Measurements from ENCODE around the gene RETN.

The RETN gene

DNA sequence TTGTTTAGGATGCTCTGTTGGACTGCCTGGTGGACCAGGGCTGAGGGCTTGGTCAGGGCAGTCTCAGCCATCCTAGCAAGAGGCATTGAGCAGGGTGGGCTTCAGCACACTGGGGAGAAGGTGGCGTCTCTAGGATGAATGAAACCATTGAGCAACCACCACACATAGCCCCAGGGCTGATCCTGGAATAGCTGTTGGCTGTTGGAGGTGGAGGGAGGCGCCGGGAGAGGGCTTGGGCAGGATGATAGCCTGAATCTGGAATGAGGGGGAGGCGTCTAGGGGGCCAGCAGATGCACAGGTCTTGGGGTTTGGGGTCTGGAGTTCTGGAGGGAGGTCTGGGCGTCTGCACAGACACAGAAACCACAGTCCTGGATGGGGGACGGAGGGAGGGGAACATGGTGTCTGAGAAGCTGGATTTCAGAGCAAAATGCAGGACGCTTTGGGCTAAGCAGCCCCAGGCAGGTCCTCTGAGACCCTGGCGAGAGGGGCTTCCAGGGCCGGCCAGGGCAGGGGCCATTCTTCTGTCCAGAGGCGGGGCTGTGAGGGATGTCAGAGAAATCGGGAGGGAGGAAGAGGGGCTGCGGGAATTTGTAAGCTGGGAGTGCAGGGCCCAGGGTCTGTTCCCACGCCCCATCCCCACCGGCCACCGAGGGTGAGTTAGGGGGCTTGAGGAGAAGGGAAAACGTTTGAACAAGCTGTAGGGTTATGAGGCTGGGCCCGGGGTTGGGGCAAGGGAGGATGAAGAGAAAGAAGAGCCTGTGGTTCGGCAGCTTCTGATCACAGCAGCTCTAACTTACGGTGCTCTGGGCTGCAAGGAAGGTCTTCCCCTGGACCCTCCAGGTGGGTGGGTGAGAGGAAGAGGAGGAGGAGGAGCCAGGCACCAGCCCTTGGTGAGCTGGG is 16.9 kb downstream of the RETN start:
- DNase-seq (ENCODE audit: low spot score), result no peak

DNA sequence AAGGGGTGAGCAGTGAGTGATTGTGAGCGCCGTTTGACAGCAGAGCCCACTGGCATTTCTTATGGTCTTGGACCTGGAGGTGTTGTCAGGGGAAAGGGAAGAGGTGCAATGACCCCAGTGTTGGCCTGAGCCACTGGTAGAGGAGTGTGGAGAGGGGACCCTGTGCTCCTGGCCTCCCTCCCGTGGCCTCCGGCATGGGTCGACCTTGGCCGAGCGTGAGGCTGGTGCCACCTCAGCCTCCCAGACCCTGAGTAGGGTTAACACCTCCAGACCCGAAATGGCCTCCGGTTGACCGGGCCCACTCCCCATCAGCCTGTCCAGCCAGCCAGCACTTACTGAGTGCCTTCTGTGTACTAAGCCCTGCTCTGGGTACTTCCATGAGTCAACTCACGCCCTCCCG is 18.3 kb downstream of the RETN start:
- DNase-seq (ENCODE audit: low spot score), result no peak

DNA sequence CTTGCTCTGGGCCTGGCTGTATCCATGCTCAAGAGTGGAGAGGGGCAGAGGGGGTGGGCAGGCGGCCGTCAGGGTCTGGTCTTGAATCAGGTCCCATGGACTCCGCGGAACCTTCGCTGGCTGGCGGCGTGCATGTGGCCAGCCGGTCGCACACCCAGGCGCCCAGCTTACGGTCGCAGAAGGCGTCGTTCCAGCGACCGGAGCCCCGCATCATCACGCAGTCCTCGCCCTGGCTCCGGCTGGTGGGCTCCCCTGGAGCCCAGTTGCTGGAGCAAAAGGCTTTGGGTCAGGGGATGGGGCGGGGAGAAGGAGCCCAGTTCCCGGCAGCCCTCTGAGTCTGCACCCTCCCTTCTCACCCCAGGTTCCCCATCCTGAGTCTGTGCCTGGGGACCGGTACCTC is 20.3 kb downstream of the RETN start:
- no peak for DNase-seq (ENCODE audit: low spot score)

DNA sequence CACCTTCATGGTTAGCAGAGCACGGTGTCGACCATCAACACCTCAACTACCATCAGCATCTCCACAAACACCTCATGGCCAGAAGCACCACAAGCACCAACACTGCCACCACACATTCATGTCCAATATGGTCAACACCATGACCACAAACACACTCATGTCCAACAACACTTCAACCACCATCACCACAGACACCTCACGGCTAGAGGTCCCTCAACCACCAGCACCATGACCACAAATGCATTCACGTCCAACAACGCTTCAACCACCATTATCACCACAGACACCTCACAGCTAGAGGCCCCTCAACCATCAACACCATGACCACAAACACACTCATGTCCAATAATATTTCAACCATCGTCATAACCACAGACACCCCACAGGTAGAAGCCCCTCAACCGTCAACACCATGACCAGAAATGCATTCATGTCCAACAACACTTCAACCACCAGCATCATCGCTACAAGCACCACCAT is 22.0 kb downstream of the RETN start:
- DNase-seq (ENCODE audit: low spot score), result no peak

DNA sequence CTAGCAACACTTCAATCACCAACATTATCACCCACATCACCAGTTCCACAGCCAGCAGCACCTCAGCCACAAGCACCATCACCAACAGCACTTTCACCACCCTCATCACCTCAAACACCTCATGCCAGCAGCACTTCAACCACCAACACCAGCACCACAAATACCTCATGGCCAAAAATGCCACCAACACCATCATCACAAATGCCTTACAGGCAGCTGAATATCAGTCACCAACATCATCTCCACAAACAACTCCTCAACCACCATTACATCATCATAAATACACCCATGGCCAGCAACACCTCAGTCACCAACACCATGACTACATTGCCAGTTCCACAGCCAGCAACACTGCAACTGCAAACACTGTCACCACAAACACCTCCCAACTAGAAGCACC is 22.6 kb downstream of the RETN start:
- no peak for DNase-seq (ENCODE audit: low spot score)

DNA sequence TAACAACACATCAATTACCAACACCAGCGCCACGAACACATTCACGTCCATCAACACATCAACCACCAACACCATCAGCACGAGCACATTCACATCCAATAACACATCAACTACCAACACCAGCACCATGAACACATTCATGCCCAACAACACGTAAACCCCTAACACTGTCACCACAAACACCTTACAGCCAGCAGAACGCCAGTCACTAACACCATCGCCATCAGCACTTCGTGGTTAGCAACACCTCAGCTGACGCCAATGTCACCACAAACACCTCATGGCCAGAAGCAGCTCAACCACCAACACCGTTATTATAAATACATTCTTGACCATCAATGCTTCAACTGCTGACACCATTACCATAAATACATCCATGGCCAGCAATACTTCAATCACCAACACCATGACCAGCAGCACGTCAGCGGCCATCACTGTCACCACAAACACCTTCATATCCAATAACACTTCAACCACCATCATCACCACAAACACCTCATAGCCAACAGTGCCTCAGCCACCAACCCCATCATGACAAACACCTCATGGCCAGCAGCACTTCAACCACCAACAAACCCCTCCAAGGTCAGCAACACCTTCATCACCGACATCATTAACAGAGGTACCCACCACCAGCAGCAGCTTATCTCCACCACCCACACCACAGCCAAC is 23.7 kb downstream of the RETN start:
- no peak for DNase-seq (ENCODE audit: low spot score)

DNA sequence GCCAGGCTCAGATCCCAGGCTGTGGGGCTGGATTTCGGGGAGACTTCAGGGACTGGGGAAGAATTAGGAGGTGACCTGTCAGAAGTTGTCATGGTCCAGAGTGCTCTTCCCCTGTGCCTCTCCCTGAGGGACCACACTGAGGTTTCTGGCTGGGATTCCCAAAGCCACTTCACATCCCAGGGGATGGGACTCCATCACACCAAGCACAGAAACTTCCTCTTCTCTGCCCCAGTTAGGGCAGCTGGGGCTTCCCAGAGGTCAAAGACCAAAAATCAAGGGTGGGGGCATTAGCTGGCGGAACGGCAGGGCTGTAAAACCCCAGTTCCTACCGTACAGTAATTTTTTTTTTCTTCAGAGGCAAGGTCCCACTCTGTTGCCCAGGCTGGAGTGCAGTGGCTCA is 25.6 kb downstream of the RETN start:
- no peak for DNase-seq (ENCODE audit: low spot score)

DNA sequence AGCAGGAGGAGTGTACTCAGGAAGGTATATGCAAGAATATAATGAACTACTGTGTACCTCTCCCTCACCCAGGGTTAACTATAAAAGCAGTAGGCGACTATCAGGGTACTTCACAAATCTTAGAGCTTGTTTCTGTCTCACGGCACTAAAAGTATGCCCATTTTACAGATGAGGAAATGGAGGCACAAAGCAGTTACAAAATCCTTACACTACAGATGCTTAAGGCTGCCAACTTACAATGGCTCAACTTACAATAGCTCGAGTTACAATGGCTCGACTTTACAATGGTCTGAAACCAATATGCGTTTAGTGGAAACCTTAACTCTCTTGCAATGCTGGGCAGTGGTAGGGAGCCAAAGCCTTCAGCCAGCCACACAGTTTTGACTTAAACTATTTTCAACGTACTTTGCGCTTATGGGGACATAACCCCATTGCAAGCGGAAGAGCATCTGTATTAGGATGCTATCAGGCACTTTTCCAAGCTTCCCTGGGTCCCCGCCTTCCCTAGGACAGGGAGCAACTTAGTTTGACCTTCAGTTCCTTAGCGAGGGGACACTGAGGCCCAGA is 29.0 kb downstream of the RETN start:
- DNase-seq (ENCODE audit: low spot score), result no peak

DNA sequence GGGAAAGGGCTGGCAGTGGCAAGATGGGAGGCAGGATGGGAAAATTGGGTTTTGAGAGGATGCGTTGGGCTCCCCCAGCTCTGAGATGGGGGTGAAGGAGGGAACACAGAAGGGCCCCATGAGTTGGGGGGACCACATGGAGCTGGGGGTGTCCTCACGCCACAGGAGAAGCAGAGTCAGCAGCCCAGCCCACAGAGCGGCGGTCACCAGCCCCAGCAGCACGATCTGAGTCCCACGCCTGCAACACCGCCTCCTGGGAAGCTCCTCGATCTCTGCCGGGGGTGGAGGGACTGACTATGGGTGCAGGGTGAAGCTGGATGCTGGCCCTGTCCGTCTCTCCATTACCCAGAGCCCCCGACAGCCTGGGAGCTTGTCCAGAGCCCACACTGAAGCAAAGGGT is 29.7 kb downstream of the RETN start:
- no peak for DNase-seq (ENCODE audit: low spot score)

DNA sequence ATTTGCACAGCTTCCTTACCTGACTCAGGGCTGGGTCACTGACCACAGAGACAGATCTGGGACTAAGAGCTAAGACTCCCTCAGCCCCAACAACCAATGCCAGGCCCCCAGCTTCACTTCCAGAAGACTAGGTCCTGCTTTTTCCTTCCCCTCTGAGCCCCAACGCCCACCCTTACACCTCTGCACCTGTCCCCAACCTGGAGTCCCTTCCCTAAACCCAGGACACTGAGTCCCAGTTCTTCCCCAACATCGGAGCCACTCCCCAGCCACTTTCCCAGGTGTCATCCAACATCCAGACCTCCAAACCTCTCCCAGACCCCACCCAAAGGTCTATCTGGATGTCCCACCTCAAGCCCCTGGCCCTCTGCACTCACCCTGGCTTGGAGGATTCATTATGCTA is 30.2 kb downstream of the RETN start:
- no peak for DNase-seq (ENCODE audit: low spot score)

DNA sequence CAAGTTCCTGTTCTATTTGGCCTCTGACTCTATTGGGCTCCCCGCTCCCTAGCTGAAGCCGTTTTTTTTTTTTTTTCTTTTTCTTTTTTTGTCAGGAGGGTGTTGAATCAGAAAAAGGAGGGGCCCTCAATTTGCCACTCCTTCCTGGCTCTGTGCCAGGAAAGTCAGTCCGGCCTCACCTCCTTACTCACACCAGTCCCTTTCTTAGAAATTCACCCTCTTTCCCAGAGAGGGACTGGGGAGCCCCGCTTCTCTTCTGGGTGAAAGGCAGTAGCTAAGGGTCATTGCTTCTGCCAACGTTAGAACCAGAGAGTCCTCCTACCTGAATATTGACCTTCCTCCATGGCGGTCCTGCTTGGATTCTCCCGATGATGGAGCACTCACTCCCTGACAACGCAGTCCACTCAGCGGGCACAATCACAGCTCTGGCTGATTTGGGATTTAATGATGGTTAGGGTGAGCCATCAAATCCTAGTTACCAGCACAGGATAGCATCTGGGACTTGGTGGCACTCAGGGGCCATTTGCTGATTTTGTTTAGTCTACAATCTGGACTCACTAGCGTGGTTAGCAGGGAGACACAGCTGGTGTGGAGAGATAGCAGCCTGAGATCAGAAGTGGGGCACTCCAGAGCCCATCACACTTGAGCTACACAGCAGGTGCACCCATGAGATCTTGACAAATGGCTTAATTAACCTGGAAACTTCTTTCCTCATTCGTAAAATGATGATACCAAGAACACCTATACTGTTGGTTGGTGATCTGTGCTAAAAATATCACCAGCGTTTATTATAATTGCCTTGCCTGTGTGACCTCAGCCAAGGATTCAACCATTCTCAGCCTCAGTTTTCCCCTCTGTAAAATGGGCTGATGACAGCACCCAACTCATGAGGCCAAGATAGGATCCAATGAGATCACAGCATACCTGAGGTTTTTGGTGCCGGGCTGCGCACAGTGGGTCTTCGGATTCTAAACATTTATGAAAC is 30.9 kb downstream of the RETN start:
- DNase-seq (ENCODE audit: low spot score), result peak; percentile 81

DNA sequence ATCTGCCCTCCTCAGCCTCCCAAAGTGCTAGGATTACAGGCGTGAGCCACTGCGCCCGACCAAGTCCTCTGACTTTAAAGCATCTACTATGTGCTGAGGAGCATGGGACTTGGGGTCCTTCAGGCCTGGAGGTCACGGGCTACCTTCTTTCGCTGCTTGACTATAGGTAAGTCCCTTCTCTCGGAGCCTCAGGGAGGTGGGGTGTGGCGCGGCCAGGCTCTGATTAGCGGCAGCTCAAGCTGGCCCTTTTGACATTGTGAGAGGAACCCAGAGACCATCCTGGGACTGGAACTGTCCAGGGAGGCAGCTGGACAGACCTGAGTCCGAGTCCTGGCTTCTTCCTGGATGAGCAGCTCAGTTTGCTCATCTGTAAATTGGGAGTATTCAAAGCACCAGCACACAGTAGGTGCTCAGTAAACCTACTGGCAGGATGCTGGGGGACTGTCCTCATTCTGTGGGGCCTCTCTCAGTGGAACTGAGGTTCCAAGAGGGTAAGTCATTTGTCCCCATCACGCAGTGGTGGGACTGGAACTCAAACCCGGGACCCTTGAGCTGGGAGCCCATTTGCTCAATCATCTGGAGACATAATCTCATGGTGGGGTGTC is 32.3 kb downstream of the RETN start:
- DNase-seq (ENCODE audit: low spot score), result no peak

DNA sequence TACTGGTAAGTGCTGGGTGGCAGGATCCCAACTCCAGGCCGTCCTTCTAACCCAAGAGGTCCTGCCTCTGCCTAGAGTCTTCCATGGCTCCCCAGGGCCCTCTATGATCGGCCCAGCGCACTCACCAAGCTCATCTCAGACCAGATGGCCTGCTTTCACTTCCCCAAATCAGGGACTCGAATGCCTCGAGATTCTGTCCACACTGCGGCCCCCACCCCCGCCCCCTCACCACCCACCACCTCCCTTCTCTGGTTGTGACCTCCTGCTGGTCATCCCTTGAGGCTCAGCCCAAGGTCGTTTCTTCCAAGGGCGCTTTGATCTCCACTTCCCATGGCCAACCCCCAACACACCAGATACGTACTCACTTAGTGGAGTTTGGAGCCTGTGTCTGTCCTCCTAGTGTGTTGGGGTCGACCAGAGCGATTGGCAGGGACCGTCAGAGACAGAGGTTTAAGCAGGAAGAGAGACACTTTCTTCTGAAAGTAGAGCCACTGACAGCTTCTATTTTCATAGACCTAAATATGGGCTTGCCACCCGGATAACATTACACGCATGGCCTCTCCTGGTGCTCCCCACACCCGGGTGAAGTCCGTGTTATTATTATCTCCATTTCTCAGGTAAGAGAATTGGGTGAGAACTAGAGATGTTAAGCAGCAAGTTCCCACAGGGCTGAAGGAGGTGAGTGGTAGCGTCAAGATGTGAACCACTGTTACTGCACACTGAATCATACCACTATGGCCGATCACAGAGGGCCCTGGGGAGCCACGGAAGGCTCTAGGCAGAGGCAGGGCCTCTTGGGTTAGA is 33.0 kb downstream of the RETN start, which contains the start of gene FCER2:
Gene FCER2 (minus strand): TSS at position 478 of the 804 bp plus-strand sequence. CDS start 2,371 bp downstream, outside the sequence.
- DNase-seq (ENCODE audit: low spot score), result no peak

DNA sequence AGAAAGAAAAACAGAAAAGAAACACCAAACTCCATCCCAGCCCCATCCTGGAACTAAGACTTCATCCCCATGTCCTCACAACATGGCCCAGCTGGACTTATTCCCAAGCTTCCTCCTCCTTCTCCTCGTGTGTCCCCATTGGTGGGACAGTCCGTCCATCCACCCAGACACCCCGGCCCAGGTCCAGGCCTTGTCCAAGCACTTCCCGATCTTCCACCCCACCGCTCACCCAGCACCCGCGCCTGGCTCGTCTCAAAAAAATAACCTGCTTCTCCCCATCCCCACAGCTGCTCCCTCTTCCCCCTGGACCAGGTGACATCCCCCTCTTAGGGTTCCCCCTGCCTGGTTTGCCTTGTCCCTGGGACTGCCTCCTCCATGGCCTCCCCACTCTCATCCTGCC is 34.5 kb downstream of the RETN start:
- DNase-seq (ENCODE audit: low spot score), result no peak

DNA sequence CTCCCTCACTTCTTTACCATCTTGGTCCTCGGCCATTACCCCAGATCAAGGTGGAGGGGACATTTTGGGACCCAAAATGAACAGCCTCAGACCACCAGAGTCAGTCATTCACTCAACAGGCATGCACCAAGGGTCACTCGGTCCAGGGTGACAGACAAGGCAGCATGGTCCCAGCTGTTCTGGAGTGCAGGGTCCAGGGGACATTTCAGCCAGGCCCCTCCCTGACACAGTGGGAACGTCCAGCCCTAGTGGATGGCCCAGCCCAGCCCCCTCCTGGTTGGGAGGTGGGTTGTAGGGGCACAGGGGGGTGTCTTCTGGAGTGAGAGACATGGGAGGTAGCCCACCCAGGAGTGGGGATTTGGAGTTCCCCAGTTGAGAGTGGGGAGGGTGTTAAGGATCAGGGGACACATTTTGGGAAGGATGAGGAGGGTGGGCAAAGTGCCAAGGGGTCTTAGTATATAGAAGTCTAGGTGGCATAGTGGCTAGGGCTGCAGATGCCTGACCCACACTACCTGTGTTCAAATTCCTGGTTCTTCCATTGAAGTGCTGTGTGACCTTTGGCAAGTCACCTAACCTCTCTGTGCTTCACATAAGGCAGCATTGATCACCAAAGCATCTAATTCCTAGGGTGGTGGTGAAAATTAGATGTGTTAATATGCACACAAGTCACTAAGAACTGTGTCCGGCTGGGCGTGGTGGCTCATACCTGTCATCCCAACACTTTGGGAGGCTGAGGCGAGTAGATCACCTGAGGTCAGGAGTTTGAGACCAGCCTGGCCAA is 35.6 kb downstream of the RETN start:
- no peak for DNase-seq (ENCODE audit: low spot score)

DNA sequence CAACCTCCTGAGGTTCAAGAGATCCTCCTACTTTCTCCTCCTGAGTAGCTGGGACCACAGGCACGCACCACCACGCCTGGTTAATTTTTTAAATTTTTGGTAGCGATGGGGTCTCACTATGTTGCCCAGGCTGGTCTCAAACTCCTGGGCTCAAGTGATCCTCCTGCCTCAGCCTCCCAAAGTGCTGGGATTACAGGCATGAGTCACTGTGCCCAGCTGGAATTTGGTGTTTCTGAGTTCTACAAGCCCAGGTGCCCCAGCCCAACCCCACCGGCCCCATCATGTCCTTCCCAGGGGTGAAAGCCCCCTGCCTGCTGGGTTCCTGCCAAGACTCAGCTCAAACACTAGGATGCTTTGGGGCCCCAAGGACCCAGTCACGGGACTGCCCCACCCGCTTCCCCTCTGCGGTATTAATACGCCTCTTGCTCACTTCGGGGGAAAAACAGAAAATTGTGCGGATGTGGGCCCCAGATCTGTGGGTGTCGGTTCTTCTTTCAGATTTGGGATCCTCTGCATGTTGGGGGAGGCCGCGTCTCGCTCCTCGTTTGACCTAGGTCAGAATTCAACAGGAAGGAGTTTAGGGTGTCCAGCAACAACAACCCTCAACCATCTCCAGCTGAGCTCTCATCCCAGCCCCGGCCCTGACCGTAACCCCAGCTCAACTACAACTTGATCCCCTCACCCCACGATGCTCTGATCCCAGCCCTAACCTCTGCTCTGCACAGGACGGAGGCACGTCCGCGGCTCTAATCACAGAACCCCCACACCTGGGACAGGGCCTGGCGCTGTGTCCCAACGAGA is 36.7 kb downstream of the RETN start:
- no peak for DNase-seq (ENCODE audit: low spot score)

DNA sequence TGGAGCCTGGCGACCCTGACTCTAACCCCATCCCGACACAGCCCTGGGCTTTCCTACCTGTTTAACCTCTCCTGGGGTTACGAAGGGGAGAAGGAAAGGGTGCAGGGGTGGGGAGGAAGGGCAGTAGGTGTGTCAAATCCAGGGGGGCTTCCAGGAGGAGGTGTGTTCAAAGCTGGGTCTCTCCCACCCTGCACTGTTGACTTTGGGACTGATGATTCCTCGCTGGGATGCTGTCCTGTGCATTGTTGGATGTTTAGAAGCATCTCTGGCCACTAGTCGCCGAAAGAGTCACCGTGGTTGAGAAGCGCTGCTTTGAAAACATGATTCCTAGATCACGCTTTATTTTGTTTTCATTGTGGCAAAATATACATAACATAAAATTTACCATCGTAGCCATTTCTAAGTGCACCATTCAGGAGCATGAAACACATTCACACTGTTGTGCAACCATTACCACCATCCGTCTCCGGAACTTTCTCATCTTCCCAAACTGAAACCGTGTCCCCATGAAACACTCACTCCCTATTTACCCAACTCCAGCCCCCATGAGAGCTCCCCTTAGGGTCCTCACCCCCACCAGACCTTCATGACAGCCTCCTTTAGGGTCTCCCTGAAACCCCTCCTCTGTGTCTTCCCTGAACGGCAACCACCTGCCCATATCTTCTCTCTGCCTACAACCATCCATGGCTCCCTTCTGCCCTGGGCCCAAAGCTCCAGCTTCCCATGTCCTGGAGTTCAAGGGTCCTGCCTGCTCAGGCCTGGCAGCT is 37.5 kb downstream of the RETN start:
- DNase-seq (ENCODE audit: low spot score), result no peak

DNA sequence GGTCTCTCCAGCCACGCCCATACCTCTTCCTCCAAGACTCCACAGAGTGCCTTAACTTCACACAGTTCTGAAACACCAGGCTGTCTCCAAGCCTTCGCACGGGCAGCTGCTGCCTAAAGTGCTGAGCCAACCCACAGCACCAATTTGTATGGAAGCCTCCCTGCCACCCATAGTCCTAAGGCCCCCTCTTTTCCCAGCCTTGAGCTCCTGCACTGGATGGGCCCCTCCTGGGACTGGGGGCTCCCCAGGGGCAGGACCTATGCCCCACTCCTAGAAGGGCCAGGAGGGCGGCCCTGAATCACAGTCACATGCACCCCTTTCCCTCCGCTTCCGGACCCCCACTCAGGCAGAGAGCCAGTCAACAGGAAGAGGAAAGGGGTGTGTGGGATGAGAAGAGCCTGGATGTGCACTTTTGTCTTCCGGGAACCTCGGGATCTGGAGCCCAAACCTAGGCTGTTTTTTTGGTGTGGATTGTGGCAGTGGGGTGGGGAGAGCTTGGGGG is 38.2 kb downstream of the RETN start:
- DNase-seq (ENCODE audit: low spot score), result no peak
